Activated T-helper 1 cell treated with anti-CD3 and anti-CD28 coated beads, Interleukin-12 subunit alpha, Interleukin-12 subunit beta, Interleukin-2, Interleukin-4 antibody, amounts not matched to agents 30 ng/mL and 10 ng/mL and 1 ng/mL, durations not matched to agents 14 hours and 24 hours and 36 hours (primary cell): Measurements from ENCODE around the gene FMO2. TPM values are rescaled to one million over a fixed set of nuclear protein-coding genes. Genes with fewer than 3 reads are reported as not detected.

Experiments
- DNase-seq: peaks from one replicate; pipeline ENCODE4 v3.0.0; 2021; ENCODE audit warnings: low spot score
- H3K27ac Mint-ChIP-seq: one replicate; pipeline ENCODE4 v1.8.0; 2021; ENCODE audit warnings: mild to moderate bottlenecking, mixed read lengths
- H3K27me3 Mint-ChIP-seq: one replicate; pipeline ENCODE4 v1.8.0; 2022; ENCODE audit warnings: mild to moderate bottlenecking, moderate library complexity, mixed read lengths; ENCODE audit not compliant: insufficient read depth
- H3K36me3 Mint-ChIP-seq: one replicate; pipeline ENCODE4 v1.8.0; 2021; ENCODE audit warnings: low read depth, mixed read lengths
- H3K4me1 Mint-ChIP-seq: one replicate; pipeline ENCODE4 v1.8.0; 2021; ENCODE audit warnings: low read depth, mixed read lengths
- H3K4me3 Mint-ChIP-seq: one replicate; pipeline ENCODE4 v1.8.0; 2021; ENCODE audit warnings: mild to moderate bottlenecking, moderate library complexity, mixed read lengths
- H3K9me3 Mint-ChIP-seq: one replicate; pipeline ENCODE4 v1.8.0; 2021; ENCODE audit warnings: mixed read lengths
- intact Hi-C: fragments of 100-400 bp; cut with micrococcal nuclease; formaldehyde crosslinking; loops from one replicate; pipeline ENCODE4 v1.15.1; 2024
- total RNA-seq: library from RNA; stranded (reverse); gene quantifications from 2 replicates; pipeline ENCODE4 v1.2.3, GENCODE V29; 2022

FMO2 gene
- total RNA-seq, 1 donor from 2014 or later: not detected

GRCh38 chr1:171258943-171259342, 73.8 kb downstream of the FMO2 start:
- no peak for DNase-seq
- H3K9me3 Mint-ChIP-seq: no peaks in the 10 kb centered on the region
- intact Hi-C loops: no loop called here
- H3K27ac Mint-ChIP-seq: no peak overlapping the region
- no peaks in the 10 kb centered on the region for H3K4me1 Mint-ChIP-seq
- no peak overlapping the region for H3K4me3 Mint-ChIP-seq
- H3K27me3 Mint-ChIP-seq: peaks cover 8% of the 10 kb centered on the region
- H3K36me3 Mint-ChIP-seq: no peaks in the 10 kb centered on the region

Other genes starting within 250 kb of the FMO2 start
- gene MROH9, start 249.8 kb upstream of the FMO2 start, total RNA-seq: not detected in 2 replicates
- gene FMO3, start 94.4 kb upstream of the FMO2 start, total RNA-seq: not detected in 2 replicates
- gene FMO1, start 63.2 kb downstream of the FMO2 start, total RNA-seq: not detected in 2 replicates
- gene FMO4, start 128.9 kb downstream of the FMO2 start, total RNA-seq: 0.39 and 1.5 TPM in 2 replicates